ENCODE results near the gene MAMSTR.

GRCh38 chr19:48681127-48681470, 38.4 kb downstream of the MAMSTR start:
- no peak for TF ChIP-seq REST (tag by site-specific recombination; IDR thresholded peaks at IDR 0.05)
- no peak for TF ChIP-seq TCF7L2 (IDR thresholded peaks at IDR 0.05; ENCODE audit: borderline replicate concordance, low read depth, low read length)
- no peak for TF ChIP-seq ZNF560 (tag by site-specific recombination; IDR thresholded peaks at IDR 0.05; ENCODE audit: borderline replicate concordance)
- TF ChIP-seq ZBTB11 (tag by site-specific recombination; conservative IDR thresholded peaks at IDR 0.05; ENCODE audit: low read depth): no peak
- no peak for TF ChIP-seq ZNF555 (tag by site-specific recombination; conservative IDR thresholded peaks at IDR 0.05)
- TF ChIP-seq CTCF (tag by site-specific recombination; IDR thresholded peaks at IDR 0.05): no peak
- no peak for TF ChIP-seq ZNF629 (tag by site-specific recombination; IDR thresholded peaks at IDR 0.05)
- no peak for TF ChIP-seq ZNF521 (tag by site-specific recombination; IDR thresholded peaks at IDR 0.05)
- TF ChIP-seq SP2 (tag by site-specific recombination; IDR thresholded peaks at IDR 0.05): no peak
- no peak for TF ChIP-seq ZNF132 (tag by site-specific recombination; IDR thresholded peaks at IDR 0.05; ENCODE audit: borderline replicate concordance)
- TF ChIP-seq ZNF558 (tag by site-specific recombination; IDR thresholded peaks at IDR 0.05): no peak
